ENCODE measurements around the gene ITGB5. TPM values are rescaled to one million over a fixed set of nuclear protein-coding genes. Genes with fewer than 3 reads are reported as not detected.

The ITGB5 gene
- total RNA-seq, 1 experiment from 2014 or later, result 146 TPM

- Histone ChIP-seq H2BK120ac (ENCODE audit: low read depth, low read length, poor library complexity, severe bottlenecking) (no peak overlapping the region), H2BK20ac (ENCODE audit: low read depth, low read length, poor library complexity, severe bottlenecking) (no peak overlapping the region), H3K9me3 (ENCODE audit: control insufficient read depth, low read depth, low read length) (no peaks in the 10 kb centered on the region), H2BK12ac (ENCODE audit: insufficient read length, low read depth, low read length) (no peak overlapping the region), H3K79me1 (ENCODE audit: insufficient read depth, low read depth, low read length, poor library complexity, severe bottlenecking) (no peaks in the 10 kb centered on the region), H3K23me2 (ENCODE audit: insufficient read length, low read depth, low read length, poor library complexity, severe bottlenecking) (no peaks in the 10 kb centered on the region), H3K27ac (ENCODE audit: insufficient read length, low read depth, low read length) (no peak overlapping the region), H4K5ac (ENCODE audit: insufficient read length, low read depth, low read length) (no peak overlapping the region), H3K79me2 (ENCODE audit: insufficient read depth, low read length) (no peaks in the 10 kb centered on the region), H2AFZ (ENCODE audit: low read length) (no peak overlapping the region), H4K91ac (ENCODE audit: insufficient read length, low read depth, low read length) (no peak overlapping the region), H2BK5ac (ENCODE audit: insufficient read length, low read length) (no peak overlapping the region), H3K4me2 (ENCODE audit: insufficient read depth, insufficient read length, low read length) (no peak overlapping the region), H4K20me1 (ENCODE audit: control insufficient read depth, insufficient read depth, insufficient read length) (no peaks in the 10 kb centered on the region), H4K8ac (replicated peaks; ENCODE audit: insufficient read length, low read depth, low read length) (no peak overlapping the region), H3K27me3 (ENCODE audit: insufficient read depth, low read length) (no peaks in the 10 kb centered on the region), H2AK5ac (ENCODE audit: insufficient read length, low read length) (no peak overlapping the region), H3K56ac (ENCODE audit: insufficient read length, low read depth, low read length) (no peak overlapping the region), H3K4me1 (ENCODE audit: insufficient read depth, low read length) (no peaks in the 10 kb centered on the region), H3K23ac (ENCODE audit: insufficient read length, low read depth, low read length) (no peak overlapping the region), H3K4ac (ENCODE audit: low read depth, low read length) (no peak overlapping the region), H3K9ac (ENCODE audit: extremely low read depth, insufficient read length, low read length) (no peak overlapping the region), H2BK15ac (ENCODE audit: low read depth, low read length) (no peak overlapping the region), H3T11ph (ENCODE audit: low read length) (no peak overlapping the region), H3K18ac (ENCODE audit: insufficient read length, low read depth, low read length) (no peak overlapping the region), H3K14ac (ENCODE audit: insufficient read depth, low read length) (no peak overlapping the region)
- Mint-ChIP-seq H3K27ac (no peak overlapping the region), H3K4me3 (no peak overlapping the region), H3K4me1 (peaks cover 10 to 15% of the 10 kb centered on the region in 2 experiments), H3K27me3 (ENCODE audit: low read depth) (no peaks in the 10 kb centered on the region; the same call in 1 of the 2 replicates), H3K36me3 (ENCODE audit: insufficient read depth in 1 of 3, low read depth in 3 of 3) (peaks cover 26 to 57% (median 52%) of the 10 kb centered on the region in 3 experiments), H3K9me3 (peaks cover 11 to 14% of the 10 kb centered on the region in 2 experiments; a peak in 4 of 5 replicates)
- no CpG with 5 or more reads among the region's 14 CpGs for WGBS (ENCODE audit: extremely low coverage, insufficient read length, low lambda C conversion rate)
- no peak for DNase-seq
- TF ChIP-seq, protein P1, sequence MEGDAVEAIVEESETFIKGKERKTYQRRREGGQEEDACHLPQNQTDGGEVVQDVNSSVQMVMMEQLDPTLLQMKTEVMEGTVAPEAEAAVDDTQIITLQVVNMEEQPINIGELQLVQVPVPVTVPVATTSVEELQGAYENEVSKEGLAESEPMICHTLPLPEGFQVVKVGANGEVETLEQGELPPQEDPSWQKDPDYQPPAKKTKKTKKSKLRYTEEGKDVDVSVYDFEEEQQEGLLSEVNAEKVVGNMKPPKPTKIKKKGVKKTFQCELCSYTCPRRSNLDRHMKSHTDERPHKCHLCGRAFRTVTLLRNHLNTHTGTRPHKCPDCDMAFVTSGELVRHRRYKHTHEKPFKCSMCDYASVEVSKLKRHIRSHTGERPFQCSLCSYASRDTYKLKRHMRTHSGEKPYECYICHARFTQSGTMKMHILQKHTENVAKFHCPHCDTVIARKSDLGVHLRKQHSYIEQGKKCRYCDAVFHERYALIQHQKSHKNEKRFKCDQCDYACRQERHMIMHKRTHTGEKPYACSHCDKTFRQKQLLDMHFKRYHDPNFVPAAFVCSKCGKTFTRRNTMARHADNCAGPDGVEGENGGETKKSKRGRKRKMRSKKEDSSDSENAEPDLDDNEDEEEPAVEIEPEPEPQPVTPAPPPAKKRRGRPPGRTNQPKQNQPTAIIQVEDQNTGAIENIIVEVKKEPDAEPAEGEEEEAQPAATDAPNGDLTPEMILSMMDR (conservative IDR thresholded peaks at IDR 0.05), result no peak
Measured at GRCh38 chr3:124747111-124747981, 139.8 kb downstream of the ITGB5 start.
